ENCODE data around the gene IQCK.

DNA sequence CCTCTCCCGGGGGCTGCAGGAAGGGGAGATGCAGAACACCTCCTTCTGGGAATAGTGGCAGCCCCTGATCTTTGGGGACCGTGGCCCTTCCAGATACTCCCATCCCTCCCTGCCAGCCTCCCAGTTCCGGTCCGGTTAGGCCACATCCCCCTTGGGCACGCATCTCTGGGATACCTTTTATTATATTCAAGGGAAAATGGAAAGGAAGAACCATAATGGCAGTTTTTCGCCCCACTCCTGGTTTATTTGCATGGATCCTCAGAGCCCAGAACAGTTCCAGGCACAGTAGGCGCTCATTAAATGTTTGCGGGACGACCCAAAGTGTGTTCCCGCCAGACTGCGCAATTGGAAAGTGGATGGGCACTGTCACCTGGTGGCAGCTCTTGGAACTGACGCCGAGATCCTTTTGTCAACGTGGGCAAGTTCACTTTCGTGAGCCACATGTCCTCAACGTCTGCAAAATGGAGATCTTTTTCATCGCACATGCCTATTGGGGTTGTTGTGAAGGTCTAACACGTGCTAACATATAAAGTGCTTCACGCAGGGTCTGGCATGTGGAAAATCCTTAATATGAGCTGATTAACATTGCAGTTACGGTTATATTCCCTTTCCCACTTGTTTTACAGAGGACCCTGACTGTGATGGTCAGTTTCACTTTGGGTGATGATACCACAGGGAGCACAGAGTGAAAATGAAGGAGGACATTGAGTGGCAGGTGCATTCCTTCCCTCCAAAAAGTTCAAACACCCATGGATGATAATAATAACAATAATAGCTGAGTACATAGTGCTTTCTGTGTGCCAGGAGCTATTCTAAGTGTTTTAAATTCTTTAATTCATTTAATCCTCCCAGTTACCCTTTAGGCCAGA, 168.2 kb downstream of the IQCK start:
- TF ChIP-seq, protein P1, sequence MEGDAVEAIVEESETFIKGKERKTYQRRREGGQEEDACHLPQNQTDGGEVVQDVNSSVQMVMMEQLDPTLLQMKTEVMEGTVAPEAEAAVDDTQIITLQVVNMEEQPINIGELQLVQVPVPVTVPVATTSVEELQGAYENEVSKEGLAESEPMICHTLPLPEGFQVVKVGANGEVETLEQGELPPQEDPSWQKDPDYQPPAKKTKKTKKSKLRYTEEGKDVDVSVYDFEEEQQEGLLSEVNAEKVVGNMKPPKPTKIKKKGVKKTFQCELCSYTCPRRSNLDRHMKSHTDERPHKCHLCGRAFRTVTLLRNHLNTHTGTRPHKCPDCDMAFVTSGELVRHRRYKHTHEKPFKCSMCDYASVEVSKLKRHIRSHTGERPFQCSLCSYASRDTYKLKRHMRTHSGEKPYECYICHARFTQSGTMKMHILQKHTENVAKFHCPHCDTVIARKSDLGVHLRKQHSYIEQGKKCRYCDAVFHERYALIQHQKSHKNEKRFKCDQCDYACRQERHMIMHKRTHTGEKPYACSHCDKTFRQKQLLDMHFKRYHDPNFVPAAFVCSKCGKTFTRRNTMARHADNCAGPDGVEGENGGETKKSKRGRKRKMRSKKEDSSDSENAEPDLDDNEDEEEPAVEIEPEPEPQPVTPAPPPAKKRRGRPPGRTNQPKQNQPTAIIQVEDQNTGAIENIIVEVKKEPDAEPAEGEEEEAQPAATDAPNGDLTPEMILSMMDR (IDR thresholded peaks at IDR 0.05; ENCODE audit: extremely low read depth in 1 of 2, insufficient read depth in 1 of 2, low read depth in 1 of 2, low read length in 2 of 2): peak; percentile 99
- no peak for TF ChIP-seq POLR2A (IDR thresholded peaks at IDR 0.05; ENCODE audit: low read depth, low read length)
- TF ChIP-seq EZH2 (IDR thresholded peaks at IDR 0.05; ENCODE audit: borderline replicate concordance, low read depth, low read length, severe bottlenecking): no peak

Measured in endothelial cell of umbilical vein (primary cell).